ENCODE results near the gene OFD1. TPM values are rescaled to one million over a fixed set of nuclear protein-coding genes. Genes with fewer than 3 reads are reported as not detected.

Gene OFD1
- polyA plus RNA-seq, 1 of the 3 experiments (the other 2 are of a cell fraction), result 13.4 TPM

DNA sequence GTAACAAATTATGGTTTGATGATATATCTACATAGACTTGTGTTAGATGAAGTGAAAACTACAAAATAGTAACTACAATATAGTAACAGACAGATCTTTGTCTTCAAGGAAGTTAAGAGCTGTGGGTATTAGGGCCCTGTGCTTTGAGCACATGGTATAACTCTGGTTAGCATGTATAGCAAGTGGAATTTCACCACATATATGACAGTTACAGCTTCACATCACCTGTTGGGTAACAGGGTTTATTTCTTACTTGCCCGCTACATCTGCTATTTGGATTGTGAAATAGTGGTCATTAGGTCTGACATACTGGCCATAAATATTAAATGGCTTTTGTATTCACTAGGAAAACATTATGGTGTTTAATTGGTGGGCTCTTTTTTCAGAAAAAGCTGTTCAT lies 20.2 kb downstream of the OFD1 start:
- H3K9me2 ChIP-seq, result no peaks in the 10 kb centered on the region
- CTCF ChIA-PET, result interaction anchor here (1.6 kb wide), 1 partner anchor 20 kb away, joined by 4 read pairs; no protein-coding TSS in a partner anchor

DNA sequence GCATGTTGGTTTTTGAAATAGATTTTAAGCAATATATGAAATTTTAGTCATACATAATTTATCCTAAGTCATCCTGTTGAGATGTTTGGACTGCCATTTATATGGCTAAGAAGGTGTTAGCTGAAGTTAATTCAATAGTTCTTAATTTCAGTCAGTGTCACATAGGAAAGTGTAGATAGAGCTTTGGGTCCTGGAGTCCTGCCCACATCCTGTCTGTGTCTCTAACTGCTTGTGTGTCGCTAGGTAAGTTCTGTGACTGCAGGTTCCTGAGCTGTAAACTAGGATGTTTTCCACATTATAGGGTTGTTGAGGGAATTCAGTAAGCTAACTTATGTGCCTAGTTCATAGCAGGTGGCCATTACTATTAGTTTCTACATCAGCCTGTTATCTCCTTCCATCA lies 20.7 kb downstream of the OFD1 start:
- Histone ChIP-seq H3K9me2 (no peaks in the 10 kb centered on the region), H3F3A (replicated peaks; ENCODE audit: insufficient read depth) (peaks cover 3% of the 10 kb centered on the region), H3K27me3 (ENCODE audit: insufficient read depth) (no peaks in the 10 kb centered on the region), H3K4me3 (ENCODE audit: low read depth in 2 of 2, low read length in 1 of 2) (no peak overlapping the region), H3K79me2 (ENCODE audit: insufficient read depth) (no peaks in the 10 kb centered on the region), H2AFZ (ENCODE audit: low read depth) (no peak overlapping the region), H3K27ac (ENCODE audit: low read depth in 2 of 2, low read length in 1 of 2) (no peak overlapping the region), H3K9ac (no peak overlapping the region), H4K20me1 (ENCODE audit: insufficient read depth) (no peaks in the 10 kb centered on the region), H3K9me3 (no peaks in the 10 kb centered on the region), H3K4me2 (no peak overlapping the region), H3K36me3 (replicated peaks in 1 of 2; ENCODE audit: control insufficient read depth in 1 of 2, insufficient read depth in 2 of 2, low read length in 1 of 2) (peaks cover 68 to 80% of the 10 kb centered on the region in 2 experiments), H3K4me1 (ENCODE audit: control insufficient read depth in 1 of 2, insufficient read depth in 2 of 2, low read depth in 1 of 2, low read length in 1 of 2) (no peaks in the 10 kb centered on the region)
- DNase-seq, result no peak
- no peak for TF ChIP-seq CHD2 (IDR thresholded peaks at IDR 0.05; ENCODE audit: low read length, partially characterized antibody)
- no peak for TF ChIP-seq JUND (IDR thresholded peaks at IDR 0.05)
- no peak for TF ChIP-seq RCOR1 (IDR thresholded peaks at IDR 0.05; ENCODE audit: low read length)
- TF ChIP-seq REST (IDR thresholded peaks at IDR 0.05; ENCODE audit: low read depth, low read length), result no peak
- no peak for TF ChIP-seq FOXJ3 (CRISPR knock-in tag; IDR thresholded peaks at IDR 0.05)
- TF ChIP-seq FOXM1 (IDR thresholded peaks at IDR 0.05; ENCODE audit: low read depth), result no peak
- TF ChIP-seq RXRA (IDR thresholded peaks at IDR 0.05; ENCODE audit: borderline replicate concordance, low read depth), result no peak
- TF ChIP-seq RFX5 (IDR thresholded peaks at IDR 0.05; ENCODE audit: low read length), result no peak
- no peak for TF ChIP-seq IRF3 (IDR thresholded peaks at IDR 0.05; ENCODE audit: low read depth, low read length)
- no peak for TF ChIP-seq TCF12 (IDR thresholded peaks at IDR 0.05)
- no peak for TF ChIP-seq ZBTB33 (IDR thresholded peaks at IDR 0.05; ENCODE audit: borderline replicate concordance, low read depth)
- TF ChIP-seq, protein P1, sequence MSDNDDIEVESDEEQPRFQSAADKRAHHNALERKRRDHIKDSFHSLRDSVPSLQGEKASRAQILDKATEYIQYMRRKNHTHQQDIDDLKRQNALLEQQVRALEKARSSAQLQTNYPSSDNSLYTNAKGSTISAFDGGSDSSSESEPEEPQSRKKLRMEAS (IDR thresholded peaks at IDR 0.05; ENCODE audit: low read depth), result no peak
- no peak for TF ChIP-seq MXI1 (IDR thresholded peaks at IDR 0.05; ENCODE audit: low read depth, low read length)
- no peak for TF ChIP-seq EP300 (IDR thresholded peaks at IDR 0.05; ENCODE audit: borderline replicate concordance in 1 of 2, low read depth in 1 of 2, low read length in 1 of 2)
- TF ChIP-seq TAF1 (IDR thresholded peaks at IDR 0.05; ENCODE audit: borderline replicate concordance, low read depth, low read length), result no peak
- TF ChIP-seq SMC3 (IDR thresholded peaks at IDR 0.05; ENCODE audit: low read depth, low read length), result no peak
- no peak for TF ChIP-seq POLR2AphosphoS5 (IDR thresholded peaks at IDR 0.05; ENCODE audit: low read depth, low read length)
- TF ChIP-seq NFIC (IDR thresholded peaks at IDR 0.05; ENCODE audit: borderline replicate concordance), result no peak
- no peak for TF ChIP-seq CTCF (IDR thresholded peaks at IDR 0.05)
- ChIA-PET POLR2A (no interaction called here), CTCF (interaction anchor here (0.7 to 1.6 kb wide), 2 partner anchors 20 to 96 kb away, joined by 3 to 4 read pairs; no protein-coding TSS in a partner anchor)
- WGBS (ENCODE audit: low lambda C conversion rate), result 100% methylated on average over 1 of the region's 1 CpG

More for the DNA sequence above, 20.2 kb downstream of the OFD1 start:
- no peak overlapping the region for H2AFZ ChIP-seq (ENCODE audit: low read depth)
- TF ChIP-seq MXI1 (IDR thresholded peaks at IDR 0.05; ENCODE audit: low read depth, low read length) (no peak), JUND (IDR thresholded peaks at IDR 0.05) (no peak), CHD2 (IDR thresholded peaks at IDR 0.05; ENCODE audit: low read length, partially characterized antibody) (no peak), EZH2phosphoT487 (IDR thresholded peaks at IDR 0.05; ENCODE audit: borderline replicate concordance, low read depth) (no peak)
- no peaks in the 10 kb centered on the region for H3K9me3 ChIP-seq
- no peak overlapping the region for H3K4me3 ChIP-seq (ENCODE audit: low read depth in 2 of 2, low read length in 1 of 2)
- H3K27ac ChIP-seq (ENCODE audit: low read depth in 2 of 2, low read length in 1 of 2), result no peak overlapping the region
- H3K36me3 ChIP-seq (replicated peaks in 1 of 2; ENCODE audit: control insufficient read depth in 1 of 2, insufficient read depth in 2 of 2, low read length in 1 of 2), result peaks cover 70 to 78% of the 10 kb centered on the region in 2 experiments
- no peaks in the 10 kb centered on the region for H4K20me1 ChIP-seq (ENCODE audit: insufficient read depth)
- H3F3A ChIP-seq (replicated peaks; ENCODE audit: insufficient read depth), result peaks cover 3% of the 10 kb centered on the region
- no peaks in the 10 kb centered on the region for H3K79me2 ChIP-seq (ENCODE audit: insufficient read depth)
- H3K9ac ChIP-seq, result no peak overlapping the region
- no peaks in the 10 kb centered on the region for H3K27me3 ChIP-seq (ENCODE audit: insufficient read depth)
- no peaks in the 10 kb centered on the region for H3K4me1 ChIP-seq (ENCODE audit: control insufficient read depth in 1 of 2, insufficient read depth in 2 of 2, low read depth in 1 of 2, low read length in 1 of 2)
- POLR2A ChIA-PET, result no interaction called here
- WGBS (ENCODE audit: low lambda C conversion rate), result 100% methylated on average over 1 of the region's 1 CpG
- no peak overlapping the region for H3K4me2 ChIP-seq
- DNase-seq, result no peak
